GM12801 (cell line): ENCODE measurements around the gene XIAP.

ENCODE experiments used
- CTCF ChIP-seq: IDR thresholded peaks from one replicate; pipeline ENCODE4 v1.5.1; 2011; ENCODE audit warnings: control low read depth; ENCODE audit not compliant: insufficient read length; ENCODE audit errors: extremely low read depth

Gene XIAP

GRCh38 chrX:123882391-123882790 is 22.5 kb downstream of the XIAP start:
- TF ChIP-seq CTCF = no peak

GRCh38 chrX:123884809-123885408 is 25.1 kb downstream of the XIAP start:
- no peak for TF ChIP-seq CTCF

DNA sequence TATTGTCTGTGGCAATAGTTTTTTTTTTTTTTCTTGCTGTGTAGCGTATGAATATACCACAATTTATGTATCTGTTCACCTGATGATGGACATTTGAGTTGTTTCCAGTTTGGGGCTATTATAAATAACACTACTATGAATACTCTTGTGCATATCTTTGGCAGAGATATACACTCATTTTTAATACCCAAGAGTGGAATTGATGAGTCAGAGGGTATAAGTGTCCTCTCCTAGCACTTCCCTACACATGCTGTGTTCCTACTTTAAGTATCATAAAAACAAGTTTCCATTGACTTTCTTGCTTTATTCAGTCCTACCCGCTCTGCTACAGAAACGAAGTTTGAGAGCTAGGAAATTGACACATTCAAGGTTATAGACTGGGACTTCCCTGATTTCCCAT is 39.8 kb downstream of the XIAP start:
- TF ChIP-seq CTCF = no peak

- no peak for TF ChIP-seq CTCF
Measured at GRCh38 chrX:123905332-123905731, 45.5 kb downstream of the XIAP start.

- no peak for TF ChIP-seq CTCF
Measured at GRCh38 chrX:123906557-123907316, 46.9 kb downstream of the XIAP start.

DNA sequence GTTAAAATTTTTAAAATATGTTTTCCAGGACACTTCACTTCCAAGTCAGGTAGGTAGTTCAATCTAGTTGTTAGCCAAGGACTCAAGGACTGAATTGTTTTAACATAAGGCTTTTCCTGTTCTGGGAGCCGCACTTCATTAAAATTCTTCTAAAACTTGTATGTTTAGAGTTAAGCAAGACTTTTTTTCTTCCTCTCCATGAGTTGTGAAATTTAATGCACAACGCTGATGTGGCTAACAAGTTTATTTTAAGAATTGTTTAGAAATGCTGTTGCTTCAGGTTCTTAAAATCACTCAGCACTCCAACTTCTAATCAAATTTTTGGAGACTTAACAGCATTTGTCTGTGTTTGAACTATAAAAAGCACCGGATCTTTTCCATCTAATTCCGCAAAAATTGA is 49.7 kb downstream of the XIAP start:
- TF ChIP-seq CTCF = no peak

DNA sequence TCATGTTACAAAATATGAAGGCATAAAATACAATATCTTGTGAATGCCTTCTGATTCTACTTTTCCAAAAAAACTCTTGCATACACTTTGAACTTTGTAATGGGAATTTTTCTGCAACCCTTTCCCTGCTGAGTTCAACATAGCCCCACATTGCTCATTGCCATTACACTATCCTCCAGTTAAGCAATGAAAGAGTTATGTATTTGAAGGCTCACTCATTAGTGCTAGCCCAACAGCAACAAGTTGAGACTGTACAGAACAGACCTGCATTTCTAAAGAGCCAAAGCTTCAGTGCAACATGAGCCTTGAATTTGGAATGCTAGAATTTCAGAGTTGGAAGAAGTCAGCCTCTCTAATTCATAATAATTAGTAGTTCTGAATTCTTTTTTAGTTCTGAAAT is 57.2 kb downstream of the XIAP start:
- no peak for TF ChIP-seq CTCF
